HAP-1 (cell line): Measurements from ENCODE around the gene DPYSL3.

Source experiments
- DNase-seq, 2 experiments: peaks; one replicate each; pipeline ENCODE4 v3.0.0-alpha.2; 2016 to 2020; ENCODE audit warnings: low spot score in 2 of 2
- H3K27me3 ChIP-seq: fragments of 250-450 bp; sonication (Bioruptor Pico); 2 replicates; pipeline ENCODE4 v1.5.1; 2020; ENCODE audit warnings: low read depth, mild to moderate bottlenecking, moderate library complexity
- H3K36me3 ChIP-seq: fragments of 250-450 bp; sonication (Bioruptor Pico); replicated peaks from 2 replicates; pipeline ENCODE4 v1.5.1; 2020; ENCODE audit warnings: mild to moderate bottlenecking
- H3K4me1 ChIP-seq: fragments of 250-450 bp; sonication (Bioruptor Pico); 2 replicates; pipeline ENCODE4 v1.5.1; 2020; ENCODE audit warnings: mild to moderate bottlenecking
- H3K4me3 ChIP-seq: fragments of 250-450 bp; sonication (Bioruptor Pico); 2 replicates; pipeline ENCODE4 v1.5.1; 2020; ENCODE audit warnings: mild to moderate bottlenecking, moderate library complexity
- H3K9me3 ChIP-seq: fragments of 250-450 bp; sonication (Bioruptor Pico); 2 replicates; pipeline ENCODE4 v1.5.1; 2020; ENCODE audit warnings: mild to moderate bottlenecking, moderate library complexity
- in situ Hi-C: fragments of 300-500 bp; cut with MboI; formaldehyde crosslinking; loops from 3 replicates; pipeline ENCODE4 v1.14.3; 2020; ENCODE audit warnings: low sequenced_read_pairs, inconsistent platforms, mixed read lengths

The DPYSL3 gene

DNA sequence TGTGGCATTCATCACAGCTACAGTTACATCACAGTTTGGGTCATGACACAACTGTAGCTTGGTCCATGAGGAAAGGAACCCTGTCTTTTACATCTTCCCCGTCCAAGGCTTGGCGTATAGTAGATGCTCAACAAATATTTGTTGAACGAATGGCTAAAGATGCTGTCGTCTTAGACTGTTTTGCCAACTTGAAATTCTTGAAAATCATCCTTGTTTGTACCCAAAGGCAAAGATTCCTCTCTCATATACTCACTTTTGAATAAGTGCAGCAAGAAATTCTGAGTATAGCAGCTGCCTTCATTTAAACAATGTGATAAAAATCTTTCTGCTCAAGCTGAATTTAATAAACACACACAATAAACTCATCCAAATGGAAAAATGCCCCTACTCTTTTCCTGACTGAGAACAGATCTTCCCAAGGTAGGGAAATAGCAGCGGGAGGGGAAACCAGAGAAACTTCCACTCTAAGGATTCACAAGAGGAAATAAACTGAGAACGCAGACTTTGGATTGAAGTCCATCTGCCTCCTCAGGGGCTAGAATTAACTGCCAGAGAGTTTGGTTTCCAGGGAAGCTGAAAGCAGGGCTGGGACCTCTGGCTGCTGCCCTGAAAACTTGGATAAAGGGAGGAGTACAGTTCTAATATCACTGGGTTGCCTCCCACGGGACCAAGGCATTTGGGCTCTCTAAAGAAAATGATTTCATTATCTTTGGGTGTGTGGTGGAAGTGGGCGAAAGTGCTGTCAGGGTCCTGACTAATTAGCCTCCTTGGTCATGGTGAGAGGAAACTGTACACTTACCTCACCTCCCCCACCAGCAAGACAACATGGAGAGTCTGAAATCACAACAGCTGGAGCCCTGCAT, 99.1 kb downstream of the DPYSL3 start:
- Histone ChIP-seq H3K36me3 (no peaks in the 10 kb centered on the region), H3K4me3 (no peak overlapping the region), H3K4me1 (no peaks in the 10 kb centered on the region), H3K9me3 (no peaks in the 10 kb centered on the region), H3K27me3 (no peaks in the 10 kb centered on the region)
- no peak for DNase-seq
- in situ Hi-C loops, result no loop called here

DNA sequence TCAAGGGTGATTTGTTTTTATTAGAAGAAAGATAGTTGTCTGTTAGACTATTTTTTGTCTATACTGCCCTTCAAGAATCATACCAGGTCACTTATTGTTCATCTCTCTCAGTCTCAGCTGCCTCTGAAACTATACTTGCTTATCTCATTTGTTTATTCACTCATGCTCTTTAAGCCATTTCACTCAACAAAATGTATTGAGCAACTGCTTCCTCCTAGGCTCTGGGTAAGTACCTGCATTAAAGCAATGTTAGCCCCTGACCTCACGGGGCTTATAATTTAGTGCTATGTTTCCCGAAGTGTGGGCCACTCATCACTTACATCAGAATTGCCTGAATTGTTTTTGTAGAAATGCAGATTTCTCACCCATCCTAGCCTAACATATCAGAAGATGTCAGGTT, 100.9 kb downstream of the DPYSL3 start:
- H3K4me3 ChIP-seq, result no peak overlapping the region
- H3K9me3 ChIP-seq, result no peaks in the 10 kb centered on the region
- no peaks in the 10 kb centered on the region for H3K36me3 ChIP-seq
- DNase-seq, result no peak
- H3K4me1 ChIP-seq, result no peaks in the 10 kb centered on the region
- in situ Hi-C loops, result no loop called here
- no peaks in the 10 kb centered on the region for H3K27me3 ChIP-seq

- no peak for DNase-seq
- H3K9me3 ChIP-seq, result no peaks in the 10 kb centered on the region
- H3K27me3 ChIP-seq, result no peaks in the 10 kb centered on the region
- in situ Hi-C loops, result no loop called here
- H3K4me1 ChIP-seq, result no peaks in the 10 kb centered on the region
- no peak overlapping the region for H3K4me3 ChIP-seq
- no peaks in the 10 kb centered on the region for H3K36me3 ChIP-seq
Measured at GRCh38 chr5:147407094-147407681, 102.7 kb downstream of the DPYSL3 start.

DNA sequence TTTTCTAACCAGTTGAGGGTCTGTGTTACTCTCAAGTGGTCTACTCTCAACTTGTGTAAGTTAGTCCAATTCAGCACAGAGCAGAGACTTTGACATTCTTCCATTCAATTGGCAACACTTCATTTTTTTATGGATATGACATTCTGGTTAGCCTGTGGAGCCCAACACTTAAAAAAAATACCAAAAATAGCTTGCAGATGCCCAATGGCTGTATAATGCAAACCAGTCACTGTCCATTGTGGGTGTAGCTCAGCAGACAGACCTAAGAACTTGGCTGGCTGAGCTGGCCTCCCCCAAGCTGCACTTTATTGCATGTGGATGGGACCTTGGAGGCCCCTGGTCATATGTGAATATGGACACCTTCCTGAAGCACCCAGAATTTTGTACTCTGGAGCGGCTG, 103.2 kb downstream of the DPYSL3 start:
- DNase-seq, result no peak
- in situ Hi-C loops, result no loop called here
- Histone ChIP-seq H3K27me3 (no peaks in the 10 kb centered on the region), H3K4me3 (no peak overlapping the region), H3K4me1 (no peaks in the 10 kb centered on the region), H3K36me3 (no peaks in the 10 kb centered on the region), H3K9me3 (no peaks in the 10 kb centered on the region)

GRCh38 chr5:147404706-147405105, 105.2 kb downstream of the DPYSL3 start:
- Histone ChIP-seq H3K4me3 (no peak overlapping the region), H3K4me1 (no peaks in the 10 kb centered on the region; the same call in 1 of the 2 replicates), H3K27me3 (no peaks in the 10 kb centered on the region), H3K36me3 (no peaks in the 10 kb centered on the region), H3K9me3 (no peaks in the 10 kb centered on the region)
- no peak for DNase-seq
- in situ Hi-C loops, result no loop called here

GRCh38 chr5:147403651-147404640, 105.9 kb downstream of the DPYSL3 start:
- DNase-seq, result no peak
- Histone ChIP-seq H3K27me3 (no peaks in the 10 kb centered on the region), H3K9me3 (no peaks in the 10 kb centered on the region), H3K36me3 (no peaks in the 10 kb centered on the region), H3K4me1 (no peaks in the 10 kb centered on the region; the same call in 1 of the 2 replicates), H3K4me3 (no peak overlapping the region)
- in situ Hi-C loops, result no loop called here

DNA sequence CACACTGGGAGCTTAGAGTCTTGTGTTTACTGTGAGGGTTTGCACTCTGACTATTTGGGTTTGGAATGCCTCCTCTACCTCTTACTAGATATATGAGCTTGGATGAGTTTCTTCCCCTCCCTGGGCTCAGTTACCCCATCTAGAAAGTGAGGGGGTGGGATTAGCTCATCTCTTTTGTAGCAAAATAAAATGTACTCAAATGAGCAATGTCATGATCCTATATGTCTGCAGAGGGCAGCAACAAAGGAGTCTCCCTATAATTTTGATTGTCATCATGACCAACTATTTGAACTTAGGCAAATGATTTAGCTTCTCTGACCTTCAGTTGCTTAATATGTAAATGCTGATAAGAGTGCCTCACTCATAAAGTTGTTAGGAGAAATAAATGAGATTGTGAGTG, 109.0 kb downstream of the DPYSL3 start:
- no peak overlapping the region for H3K4me3 ChIP-seq
- no peaks in the 10 kb centered on the region; the same call in 1 of the 2 replicates for H3K4me1 ChIP-seq
- no peaks in the 10 kb centered on the region for H3K36me3 ChIP-seq
- DNase-seq, result no peak
- in situ Hi-C loops, result no loop called here
- H3K9me3 ChIP-seq, result no peaks in the 10 kb centered on the region
- no peaks in the 10 kb centered on the region for H3K27me3 ChIP-seq

- no peaks in the 10 kb centered on the region for H3K27me3 ChIP-seq
- H3K4me3 ChIP-seq, result no peak overlapping the region
- no peaks in the 10 kb centered on the region for H3K9me3 ChIP-seq
- H3K36me3 ChIP-seq, result no peaks in the 10 kb centered on the region
- in situ Hi-C loops, result no loop called here
- H3K4me1 ChIP-seq, result no peaks in the 10 kb centered on the region; the same call in 1 of the 2 replicates
- DNase-seq, result no peak
Measured at GRCh38 chr5:147400126-147400809, 109.6 kb downstream of the DPYSL3 start.

GRCh38 chr5:147398860-147399259, 111.0 kb downstream of the DPYSL3 start:
- in situ Hi-C loops, result no loop called here
- Histone ChIP-seq H3K9me3 (no peaks in the 10 kb centered on the region), H3K36me3 (no peaks in the 10 kb centered on the region), H3K4me3 (no peak overlapping the region), H3K27me3 (no peaks in the 10 kb centered on the region), H3K4me1 (no peaks in the 10 kb centered on the region; the same call in 1 of the 2 replicates)
- DNase-seq, result no peak

DNA sequence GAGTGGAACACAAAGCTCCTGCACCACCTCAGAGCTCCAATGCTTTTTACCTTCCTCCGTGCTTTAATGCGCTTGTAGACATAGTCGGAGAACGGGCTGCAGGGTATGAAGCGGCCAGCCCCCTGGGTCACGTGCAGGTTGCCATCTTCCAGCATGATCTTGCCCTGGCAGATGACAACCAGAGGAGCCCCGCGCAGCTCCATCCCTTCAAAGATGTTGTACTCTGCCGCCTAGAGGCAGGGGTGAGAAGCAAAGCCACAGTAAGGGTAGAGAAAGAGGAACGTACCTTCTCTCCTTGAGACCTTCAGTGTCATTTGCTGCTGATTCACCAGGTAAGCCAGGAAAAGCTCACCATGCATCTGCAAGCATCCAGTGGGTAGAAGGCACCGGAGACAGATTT, 112.3 kb downstream of the DPYSL3 start:
- no peak for DNase-seq
- H3K36me3 ChIP-seq, result no peaks in the 10 kb centered on the region
- no peaks in the 10 kb centered on the region for H3K27me3 ChIP-seq
- H3K4me3 ChIP-seq, result no peak overlapping the region
- no peaks in the 10 kb centered on the region for H3K9me3 ChIP-seq
- no peaks in the 10 kb centered on the region; the same call in 1 of the 2 replicates for H3K4me1 ChIP-seq
- in situ Hi-C loops, result no loop called here

- Histone ChIP-seq H3K27me3 (no peaks in the 10 kb centered on the region), H3K9me3 (no peaks in the 10 kb centered on the region), H3K4me3 (no peak overlapping the region), H3K36me3 (no peaks in the 10 kb centered on the region), H3K4me1 (no peaks in the 10 kb centered on the region; the same call in 1 of the 2 replicates)
- in situ Hi-C loops, result no loop called here
- DNase-seq, result no peak
Measured at GRCh38 chr5:147396070-147396823, 113.6 kb downstream of the DPYSL3 start.

DNA sequence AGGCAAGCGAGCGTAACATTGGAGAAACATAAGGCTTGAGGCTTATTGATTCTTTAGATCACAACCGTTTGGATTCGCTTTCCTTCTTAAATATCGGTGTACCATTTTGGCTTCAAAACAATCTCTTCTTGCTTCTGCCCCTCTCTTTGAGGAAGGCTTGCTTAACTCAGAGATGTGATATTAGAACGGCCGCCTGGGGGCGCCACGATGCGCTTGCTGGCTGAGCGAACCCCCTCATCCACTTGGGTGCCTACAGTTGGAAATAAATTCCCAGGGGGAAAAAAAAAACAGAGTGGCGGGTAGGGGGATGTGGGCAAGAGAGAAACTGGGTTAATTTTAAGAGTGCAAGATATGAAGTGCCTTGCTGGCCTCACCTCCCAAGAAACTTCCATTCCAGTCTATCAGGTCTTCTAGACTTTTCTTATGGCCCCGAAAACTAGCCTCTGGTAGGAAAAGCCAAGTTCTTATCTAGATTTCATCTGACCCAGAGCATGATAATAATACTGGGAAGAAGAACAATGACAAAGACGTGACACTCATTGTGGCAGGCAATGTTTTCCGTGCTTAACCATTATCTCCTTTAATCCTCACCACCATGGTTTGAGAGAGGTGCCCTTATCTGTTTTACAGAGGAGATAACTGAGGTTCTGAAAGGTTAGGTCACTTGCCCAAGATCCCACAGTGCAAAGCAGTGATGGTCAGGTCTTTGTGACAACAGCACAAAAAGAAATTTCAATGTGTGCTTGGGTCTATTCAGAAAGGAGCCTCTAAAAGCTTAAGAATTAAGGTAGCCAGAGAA, 115.8 kb downstream of the DPYSL3 start:
- in situ Hi-C loops, result no loop called here
- H3K9me3 ChIP-seq, result no peaks in the 10 kb centered on the region
- no peaks in the 10 kb centered on the region for H3K4me1 ChIP-seq
- H3K27me3 ChIP-seq, result no peaks in the 10 kb centered on the region
- no peak overlapping the region for H3K4me3 ChIP-seq
- H3K36me3 ChIP-seq, result no peaks in the 10 kb centered on the region
- DNase-seq, result peak in 1 of 2 experiments; percentile 25
